Measurements from ENCODE around the gene RAD23A.

Gene RAD23A

GRCh38 chr19:12979974-12980373, 34.3 kb downstream of the RAD23A start:
- TF ChIP-seq GATA1 (IDR thresholded peaks at IDR 0.05; ENCODE audit: low read depth, low read length) (no peak), POLR2A (IDR thresholded peaks at IDR 0.05; ENCODE audit: low read length) (no peak)
- no peak for DNase-seq

- no peak for TF ChIP-seq POLR2A (IDR thresholded peaks at IDR 0.05; ENCODE audit: low read length)
- no peak for TF ChIP-seq GATA1 (IDR thresholded peaks at IDR 0.05; ENCODE audit: low read depth, low read length)
- no peak for DNase-seq
Observed at GRCh38 chr19:12982648-12983047, 37.0 kb downstream of the RAD23A start.

GRCh38 chr19:12983091-12983490, 37.4 kb downstream of the RAD23A start:
- TF ChIP-seq POLR2A (IDR thresholded peaks at IDR 0.05; ENCODE audit: low read length): no peak
- TF ChIP-seq GATA1 (IDR thresholded peaks at IDR 0.05; ENCODE audit: low read depth, low read length): no peak
- no peak for DNase-seq

- peak; percentile 90 to 95 for DNase-seq
- TF ChIP-seq POLR2A (IDR thresholded peaks at IDR 0.05; ENCODE audit: low read length) (no peak), GATA1 (IDR thresholded peaks at IDR 0.05; ENCODE audit: low read depth, low read length) (no peak)
Observed at GRCh38 chr19:12983542-12984142, 38.0 kb downstream of the RAD23A start.

GRCh38 chr19:12984143-12984627, 38.5 kb downstream of the RAD23A start:
- DNase-seq: peak; percentile 51 to 66
- no peak for TF ChIP-seq GATA1 (IDR thresholded peaks at IDR 0.05; ENCODE audit: low read depth, low read length)
- no peak for TF ChIP-seq POLR2A (IDR thresholded peaks at IDR 0.05; ENCODE audit: low read length)

- TF ChIP-seq GATA1 (IDR thresholded peaks at IDR 0.05; ENCODE audit: low read depth, low read length) (no peak), POLR2A (IDR thresholded peaks at IDR 0.05; ENCODE audit: low read length) (no peak)
- no peak for DNase-seq
Observed at GRCh38 chr19:12984683-12985048, 39.0 kb downstream of the RAD23A start.

GRCh38 chr19:12985049-12985776, 39.6 kb downstream of the RAD23A start:
- no peak for TF ChIP-seq GATA1 (IDR thresholded peaks at IDR 0.05; ENCODE audit: low read depth, low read length)
- TF ChIP-seq POLR2A (IDR thresholded peaks at IDR 0.05; ENCODE audit: low read length): no peak
- peak; percentile 56 to 71 for DNase-seq

GRCh38 chr19:12986726-12987125, 41.1 kb downstream of the RAD23A start:
- no peak for TF ChIP-seq GATA1 (IDR thresholded peaks at IDR 0.05; ENCODE audit: low read depth, low read length)
- no peak for TF ChIP-seq POLR2A (IDR thresholded peaks at IDR 0.05; ENCODE audit: low read length)

GRCh38 chr19:12987190-12987589, 41.5 kb downstream of the RAD23A start:
- no peak for DNase-seq
- TF ChIP-seq POLR2A (IDR thresholded peaks at IDR 0.05; ENCODE audit: low read length): no peak

More at GRCh38 chr19:12986726-12987125, 41.1 kb downstream of the RAD23A start:
- DNase-seq: no peak

GRCh38 chr19:12987781-12988180, 42.1 kb downstream of the RAD23A start:
- no peak for DNase-seq

GRCh38 chr19:12990431-12990830, 44.8 kb downstream of the RAD23A start:
- TF ChIP-seq GATA1 (IDR thresholded peaks at IDR 0.05; ENCODE audit: low read depth, low read length) (no peak), POLR2A (IDR thresholded peaks at IDR 0.05; ENCODE audit: low read length) (no peak)
- DNase-seq: no peak

More at GRCh38 chr19:12987781-12988180, 42.1 kb downstream of the RAD23A start:
- TF ChIP-seq GATA1 (IDR thresholded peaks at IDR 0.05; ENCODE audit: low read depth, low read length) (no peak), POLR2A (IDR thresholded peaks at IDR 0.05; ENCODE audit: low read length) (no peak)

- DNase-seq: no peak
- TF ChIP-seq POLR2A (IDR thresholded peaks at IDR 0.05; ENCODE audit: low read length) (no peak), GATA1 (IDR thresholded peaks at IDR 0.05; ENCODE audit: low read depth, low read length) (no peak)
Observed at GRCh38 chr19:12990853-12991252, 45.2 kb downstream of the RAD23A start.

GRCh38 chr19:12991296-12991695, 45.6 kb downstream of the RAD23A start:
- no peak for DNase-seq
- TF ChIP-seq POLR2A (IDR thresholded peaks at IDR 0.05; ENCODE audit: low read length): no peak
- no peak for TF ChIP-seq GATA1 (IDR thresholded peaks at IDR 0.05; ENCODE audit: low read depth, low read length)

GRCh38 chr19:12992729-12993128, 47.1 kb downstream of the RAD23A start:
- TF ChIP-seq GATA1 (IDR thresholded peaks at IDR 0.05; ENCODE audit: low read depth, low read length) (no peak), POLR2A (IDR thresholded peaks at IDR 0.05; ENCODE audit: low read length) (no peak)
- DNase-seq: no peak

- TF ChIP-seq POLR2A (IDR thresholded peaks at IDR 0.05; ENCODE audit: low read length): no peak
- no peak for TF ChIP-seq GATA1 (IDR thresholded peaks at IDR 0.05; ENCODE audit: low read depth, low read length)
Observed at GRCh38 chr19:12993562-12993961, 47.9 kb downstream of the RAD23A start.

More at GRCh38 chr19:12993562-12993961, 47.9 kb downstream of the RAD23A start:
- no peak for DNase-seq
